Neural cell (in vitro differentiated cells): ENCODE measurements around the gene CNKSR2. TPM values are rescaled to one million over a fixed set of nuclear protein-coding genes. Genes with fewer than 3 reads are reported as not detected.

ENCODE experiments used
- H2AFZ ChIP-seq: fragments of 200-600, 300-800 bp; sonication (generic), shearing (Covaris generic); 2 replicates; pipeline ENCODE4 v1.6.0; 2014; ENCODE audit warnings: low read depth, mild to moderate bottlenecking, antibody characterized with exemption, low read length, moderate library complexity
- H3F3A ChIP-seq: fragments of 200-600 bp; shearing (Covaris generic); 2 replicates; pipeline ENCODE4 v1.6.1; 2016; ENCODE audit warnings: mild to moderate bottlenecking, moderate library complexity, mixed read lengths, antibody characterized with exemption, low read length; ENCODE audit not compliant: insufficient read depth, poor library complexity, severe bottlenecking
- H3K27ac ChIP-seq: fragments of 200-600, 300-800 bp; sonication (generic), shearing (Covaris generic); 2 replicates; pipeline ENCODE4 v1.5.1; 2014; ENCODE audit warnings: mild to moderate bottlenecking, low read length, moderate library complexity
- H3K27me3 ChIP-seq: fragments of 300-800, 200-600 bp; sonication (generic), shearing (Covaris generic); 2 replicates; pipeline ENCODE4 v1.6.0; 2014; ENCODE audit warnings: mild to moderate bottlenecking, low read depth, low read length, moderate library complexity; ENCODE audit not compliant: insufficient read depth
- H3K36me3 ChIP-seq: fragments of 300-800, 200-600 bp; sonication (generic), shearing (Covaris generic); 2 replicates; pipeline ENCODE4 v1.5.1; 2014; ENCODE audit warnings: mild to moderate bottlenecking, antibody characterized with exemption, low read length, moderate library complexity; ENCODE audit not compliant: insufficient read depth
- H3K4me2 ChIP-seq: fragments of 300-800, 200-600 bp; sonication (generic), shearing (Covaris generic); 2 replicates; pipeline ENCODE4 v1.6.0; 2014; ENCODE audit warnings: mild to moderate bottlenecking, low read length
- H3K4me3 ChIP-seq: fragments of 300-800, 200-600 bp; sonication (generic), shearing (Covaris generic); 2 replicates; pipeline ENCODE4 v1.5.1; 2014; ENCODE audit warnings: mild to moderate bottlenecking, low read length, moderate library complexity
- H3K79me2 ChIP-seq: fragments of 200-600 bp; shearing (Covaris generic); replicated peaks from 2 replicates; pipeline ENCODE4 v1.6.0; 2014; ENCODE audit warnings: mild to moderate bottlenecking, low read length, moderate library complexity; ENCODE audit not compliant: insufficient read depth
- H3K9ac ChIP-seq: fragments of 300-800, 200-600 bp; sonication (generic), shearing (Covaris generic); 2 replicates; pipeline ENCODE4 v1.6.1; 2016; ENCODE audit warnings: mild to moderate bottlenecking, low read length, mixed read lengths
- H3K9me2 ChIP-seq: fragments of 200-600 bp; shearing (Covaris generic); 2 replicates; pipeline ENCODE4 v1.6.1; 2016; ENCODE audit warnings: mild to moderate bottlenecking, low read length, mixed read lengths; ENCODE audit not compliant: insufficient read depth
- H3K9me3 ChIP-seq: fragments of 200-600, 300-800 bp; sonication (generic), shearing (Covaris generic); 2 replicates; pipeline ENCODE4 v1.6.1; 2016; ENCODE audit warnings: mild to moderate bottlenecking, mixed run types, low read length, moderate library complexity, mixed read lengths
- H4K20me1 ChIP-seq: fragments of 200-600 bp; shearing (Covaris generic); 2 replicates; pipeline ENCODE4 v1.6.1; 2016; ENCODE audit warnings: mild to moderate bottlenecking, mixed run types; ENCODE audit not compliant: insufficient read depth
- EP300 ChIP-seq: fragments of 450-650 bp; conservative IDR thresholded peaks from 2 replicates; pipeline ENCODE4 v1.6.1; 2014; ENCODE audit warnings: antibody characterized with exemption, mild to moderate bottlenecking, moderate library complexity; ENCODE audit not compliant: poor library complexity, severe bottlenecking
- EZH2 ChIP-seq: fragments of 200-600, 300-800 bp; shearing (Covaris generic), sonication (generic); IDR thresholded peaks from 2 replicates; pipeline ENCODE4 v1.6.1; 2014; ENCODE audit warnings: antibody characterized with exemption, low read length, borderline replicate concordance, mild to moderate bottlenecking; ENCODE audit not compliant: insufficient read depth, poor library complexity, severe bottlenecking
- MXI1 ChIP-seq: fragments of 450-650 bp; conservative IDR thresholded peaks from 2 replicates; pipeline ENCODE4 v1.6.1; 2014; ENCODE audit warnings: antibody characterized with exemption, mild to moderate bottlenecking; ENCODE audit not compliant: poor library complexity, severe bottlenecking
- POLR2AphosphoS5 ChIP-seq: IDR thresholded peaks from 2 replicates; pipeline ENCODE4 v1.6.1; 2012
- RAD21 ChIP-seq: fragments of 450-650 bp; conservative IDR thresholded peaks from 2 replicates; pipeline ENCODE4 v1.6.1; 2014; ENCODE audit warnings: antibody characterized with exemption, mild to moderate bottlenecking, moderate library complexity
- SMC3 ChIP-seq: fragments of 450-650 bp; conservative IDR thresholded peaks from 2 replicates; pipeline ENCODE4 v1.6.1; 2014; ENCODE audit warnings: antibody characterized with exemption, mild to moderate bottlenecking, moderate library complexity; ENCODE audit not compliant: poor library complexity
- TAF1 ChIP-seq: IDR thresholded peaks from 2 replicates; pipeline ENCODE4 v1.6.1; 2012; ENCODE audit warnings: low read depth
- polyA plus RNA-seq: library from polyadenylated mRNA; depleted of rRNA; stranded (reverse); fragments of >200 nt; gene quantifications from 2 replicates; pipeline ENCODE4 v1.2.3, GENCODE V29; 2014
- TF ChIP-seq, protein P1 (sequence below): fragments of 450-650 bp; IDR thresholded peaks from 2 replicates; pipeline ENCODE4 v1.5.1; 2014; ENCODE audit warnings: antibody characterized with exemption, mild to moderate bottlenecking, moderate library complexity; ENCODE audit not compliant: poor library complexity, severe bottlenecking
- TF ChIP-seq, protein P2 (sequence below): IDR thresholded peaks from 2 replicates; pipeline ENCODE4 v1.6.1; 2012; ENCODE audit warnings: borderline replicate concordance

Gene CNKSR2
- polyA plus RNA-seq, 1 donor from 2014 or later = 31.1 TPM

DNA sequence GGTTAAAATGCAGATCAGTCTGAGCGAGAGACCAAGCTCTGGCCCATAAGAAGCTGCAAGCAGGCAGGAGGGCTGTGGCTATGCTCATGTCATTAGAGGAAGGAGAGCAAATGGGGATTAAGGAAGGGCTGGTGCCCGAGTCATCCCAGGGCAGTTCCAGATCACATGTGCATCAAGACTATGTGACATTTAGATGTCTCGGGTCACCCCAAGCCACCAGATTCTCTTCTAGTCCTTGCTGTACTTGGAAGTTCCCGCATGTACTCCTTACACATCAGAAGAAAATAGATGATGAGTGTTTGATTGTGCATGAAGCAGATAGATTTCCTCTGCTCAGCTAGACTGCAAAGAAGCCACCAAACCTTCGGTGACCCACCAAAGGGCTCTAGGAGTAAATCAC, 326.1 kb downstream of the CNKSR2 start:
- H3K36me3 ChIP-seq = no peaks in the 10 kb centered on the region

DNA sequence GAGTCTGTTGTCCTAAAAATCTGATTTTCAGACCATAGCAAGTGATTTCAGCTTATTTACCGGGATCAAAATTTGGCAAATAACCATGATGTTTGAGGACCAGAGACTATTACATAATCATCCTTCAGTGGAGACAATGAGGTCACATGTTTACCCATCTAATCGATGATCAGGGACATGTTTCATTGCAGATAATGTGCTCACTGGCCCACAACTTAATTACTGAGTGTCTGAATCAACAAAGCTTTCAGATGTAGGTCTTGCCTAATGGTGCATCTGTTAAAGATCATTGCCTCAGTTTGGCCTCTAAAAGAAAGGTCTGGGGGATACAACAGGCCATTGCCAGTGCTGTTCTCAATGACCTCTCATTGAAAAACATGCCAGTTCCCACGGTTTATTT, 326.7 kb downstream of the CNKSR2 start:
- Histone ChIP-seq H3K27me3 (no peaks in the 10 kb centered on the region), H3K9ac (no peak overlapping the region), H2AFZ (no peak overlapping the region), H3K27ac (no peak overlapping the region), H3K9me3 (no peaks in the 10 kb centered on the region), H3K4me3 (no peak overlapping the region), H3K79me2 (no peaks in the 10 kb centered on the region), H3K4me2 (no peak overlapping the region), H3K36me3 (no peaks in the 10 kb centered on the region), H4K20me1 (no peaks in the 10 kb centered on the region), H3K9me2 (no peaks in the 10 kb centered on the region), H3F3A (no peaks in the 10 kb centered on the region)
- TF ChIP-seq MXI1 = no peak
- TF ChIP-seq EP300 = no peak
- TF ChIP-seq SMC3 = no peak
- TF ChIP-seq EZH2 = no peak
- TF ChIP-seq, protein P1, sequence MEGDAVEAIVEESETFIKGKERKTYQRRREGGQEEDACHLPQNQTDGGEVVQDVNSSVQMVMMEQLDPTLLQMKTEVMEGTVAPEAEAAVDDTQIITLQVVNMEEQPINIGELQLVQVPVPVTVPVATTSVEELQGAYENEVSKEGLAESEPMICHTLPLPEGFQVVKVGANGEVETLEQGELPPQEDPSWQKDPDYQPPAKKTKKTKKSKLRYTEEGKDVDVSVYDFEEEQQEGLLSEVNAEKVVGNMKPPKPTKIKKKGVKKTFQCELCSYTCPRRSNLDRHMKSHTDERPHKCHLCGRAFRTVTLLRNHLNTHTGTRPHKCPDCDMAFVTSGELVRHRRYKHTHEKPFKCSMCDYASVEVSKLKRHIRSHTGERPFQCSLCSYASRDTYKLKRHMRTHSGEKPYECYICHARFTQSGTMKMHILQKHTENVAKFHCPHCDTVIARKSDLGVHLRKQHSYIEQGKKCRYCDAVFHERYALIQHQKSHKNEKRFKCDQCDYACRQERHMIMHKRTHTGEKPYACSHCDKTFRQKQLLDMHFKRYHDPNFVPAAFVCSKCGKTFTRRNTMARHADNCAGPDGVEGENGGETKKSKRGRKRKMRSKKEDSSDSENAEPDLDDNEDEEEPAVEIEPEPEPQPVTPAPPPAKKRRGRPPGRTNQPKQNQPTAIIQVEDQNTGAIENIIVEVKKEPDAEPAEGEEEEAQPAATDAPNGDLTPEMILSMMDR = no peak
- no peak for TF ChIP-seq TAF1
- TF ChIP-seq, protein P2, sequence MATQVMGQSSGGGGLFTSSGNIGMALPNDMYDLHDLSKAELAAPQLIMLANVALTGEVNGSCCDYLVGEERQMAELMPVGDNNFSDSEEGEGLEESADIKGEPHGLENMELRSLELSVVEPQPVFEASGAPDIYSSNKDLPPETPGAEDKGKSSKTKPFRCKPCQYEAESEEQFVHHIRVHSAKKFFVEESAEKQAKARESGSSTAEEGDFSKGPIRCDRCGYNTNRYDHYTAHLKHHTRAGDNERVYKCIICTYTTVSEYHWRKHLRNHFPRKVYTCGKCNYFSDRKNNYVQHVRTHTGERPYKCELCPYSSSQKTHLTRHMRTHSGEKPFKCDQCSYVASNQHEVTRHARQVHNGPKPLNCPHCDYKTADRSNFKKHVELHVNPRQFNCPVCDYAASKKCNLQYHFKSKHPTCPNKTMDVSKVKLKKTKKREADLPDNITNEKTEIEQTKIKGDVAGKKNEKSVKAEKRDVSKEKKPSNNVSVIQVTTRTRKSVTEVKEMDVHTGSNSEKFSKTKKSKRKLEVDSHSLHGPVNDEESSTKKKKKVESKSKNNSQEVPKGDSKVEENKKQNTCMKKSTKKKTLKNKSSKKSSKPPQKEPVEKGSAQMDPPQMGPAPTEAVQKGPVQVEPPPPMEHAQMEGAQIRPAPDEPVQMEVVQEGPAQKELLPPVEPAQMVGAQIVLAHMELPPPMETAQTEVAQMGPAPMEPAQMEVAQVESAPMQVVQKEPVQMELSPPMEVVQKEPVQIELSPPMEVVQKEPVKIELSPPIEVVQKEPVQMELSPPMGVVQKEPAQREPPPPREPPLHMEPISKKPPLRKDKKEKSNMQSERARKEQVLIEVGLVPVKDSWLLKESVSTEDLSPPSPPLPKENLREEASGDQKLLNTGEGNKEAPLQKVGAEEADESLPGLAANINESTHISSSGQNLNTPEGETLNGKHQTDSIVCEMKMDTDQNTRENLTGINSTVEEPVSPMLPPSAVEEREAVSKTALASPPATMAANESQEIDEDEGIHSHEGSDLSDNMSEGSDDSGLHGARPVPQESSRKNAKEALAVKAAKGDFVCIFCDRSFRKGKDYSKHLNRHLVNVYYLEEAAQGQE = no peak
- TF ChIP-seq POLR2AphosphoS5 = no peak
- TF ChIP-seq RAD21 = no peak

More for the DNA sequence above, 326.1 kb downstream of the CNKSR2 start:
- no peak overlapping the region for H3K4me3 ChIP-seq
- H4K20me1 ChIP-seq = no peaks in the 10 kb centered on the region
- H3K79me2 ChIP-seq = no peaks in the 10 kb centered on the region
- no peak overlapping the region for H3K4me2 ChIP-seq
- no peaks in the 10 kb centered on the region for H3K9me3 ChIP-seq
- no peak overlapping the region for H3K9ac ChIP-seq
- H2AFZ ChIP-seq = no peak overlapping the region
- no peaks in the 10 kb centered on the region for H3F3A ChIP-seq
- H3K9me2 ChIP-seq = no peaks in the 10 kb centered on the region
- no peak for TF ChIP-seq EZH2
- TF ChIP-seq RAD21 = no peak
- TF ChIP-seq, protein P1 = no peak
- no peak for TF ChIP-seq SMC3
- no peak overlapping the region for H3K27ac ChIP-seq
- H3K27me3 ChIP-seq = no peaks in the 10 kb centered on the region
